Measurements from ENCODE around the gene ATPAF2.

GRCh38 chr17:18041776-18042175 lies 2.8 kb upstream of the ATPAF2 start:
- no peak for TF ChIP-seq EZH2 (IDR thresholded peaks at IDR 0.05; ENCODE audit: borderline replicate concordance, control insufficient read depth, low read depth, low read length)
- TF ChIP-seq FOXM1 (IDR thresholded peaks at IDR 0.05; ENCODE audit: low read depth, low read length), result no peak
- no peak for TF ChIP-seq CTCF (IDR thresholded peaks at IDR 0.05 in 2 of 3, conservative IDR thresholded peaks at IDR 0.05 in 1 of 3; ENCODE audit: control insufficient read depth in 2 of 3, extremely low read depth in 1 of 3, insufficient read depth in 1 of 3, low read depth in 3 of 3, low read length in 3 of 3)
- TF ChIP-seq NRF1 (conservative IDR thresholded peaks at IDR 0.05; ENCODE audit: low read depth, low read length), result no peak
